Measurements from ENCODE around the gene R3HCC1L. TPM values are rescaled to one million over a fixed set of nuclear protein-coding genes. Genes with fewer than 3 reads are reported as not detected.

R3HCC1L gene
- polyA plus RNA-seq, 3 donors from 2014 or later: 0.22 to 13.9 (median 8.1) TPM

DNA sequence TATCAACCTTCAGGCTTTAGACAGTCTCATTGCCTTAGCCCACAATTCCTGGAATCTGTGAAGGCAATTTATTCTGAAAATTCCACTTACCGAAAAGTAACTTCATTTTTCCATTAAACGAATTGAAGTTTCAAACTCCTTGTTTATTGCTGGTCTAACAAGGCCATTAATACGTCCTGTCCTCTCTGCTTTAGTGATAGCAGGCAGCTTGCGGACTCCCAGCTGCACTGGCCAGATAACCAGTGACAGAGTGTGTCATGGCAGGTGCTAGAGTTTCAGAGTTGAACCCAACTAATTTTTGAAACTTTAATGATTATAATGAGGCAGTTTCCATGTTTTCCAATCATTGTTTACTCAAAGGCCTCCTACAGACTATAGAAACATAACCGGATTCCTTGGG is 102.4 kb downstream of the R3HCC1L start:
- no peak overlapping the region for H3K27ac Mint-ChIP-seq
- H3K27me3 Mint-ChIP-seq (ENCODE audit: low read depth in 3 of 3): no peaks in the 10 kb centered on the region
- DNase-seq: no peak
- H3K4me3 Mint-ChIP-seq: no peak overlapping the region
- H3K36me3 Mint-ChIP-seq: peaks cover 20 to 37% (median 21%) of the 10 kb centered on the region in 3 donors
- peaks cover 0 to 20% of the 10 kb centered on the region in 2 donors for H3K4me1 Mint-ChIP-seq
- H3K9me3 Mint-ChIP-seq: no peaks in the 10 kb centered on the region

DNA sequence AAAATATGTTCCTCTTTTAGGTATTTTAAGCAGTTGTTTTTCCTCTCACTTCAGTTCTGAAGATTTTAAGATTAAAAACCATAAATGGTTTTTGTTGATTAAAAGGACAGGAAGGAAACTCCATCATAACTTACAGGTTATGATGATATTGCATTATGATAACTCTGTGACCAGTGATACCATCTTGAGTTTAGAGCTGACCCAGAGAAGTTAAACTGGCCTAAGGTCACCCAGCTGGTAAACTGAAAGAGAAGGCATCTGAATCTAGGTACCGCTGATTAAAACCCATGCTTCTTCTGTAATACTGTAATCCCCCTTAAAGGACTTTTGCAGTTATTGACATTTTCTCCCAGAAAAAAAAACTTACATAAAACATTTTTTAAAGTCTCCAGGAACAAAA is 103.9 kb downstream of the R3HCC1L start:
- Mint-ChIP-seq H3K4me1 (peaks cover 0 to 7% of the 10 kb centered on the region in 2 donors), H3K27ac (peak overlapping the region in 1 of 6 donors; percentile 9), H3K9me3 (no peaks in the 10 kb centered on the region), H3K4me3 (no peak overlapping the region), H3K36me3 (peaks cover 22 to 43% (median 22%) of the 10 kb centered on the region in 3 donors), H3K27me3 (ENCODE audit: low read depth in 3 of 3) (no peaks in the 10 kb centered on the region)
- no peak for DNase-seq

DNA sequence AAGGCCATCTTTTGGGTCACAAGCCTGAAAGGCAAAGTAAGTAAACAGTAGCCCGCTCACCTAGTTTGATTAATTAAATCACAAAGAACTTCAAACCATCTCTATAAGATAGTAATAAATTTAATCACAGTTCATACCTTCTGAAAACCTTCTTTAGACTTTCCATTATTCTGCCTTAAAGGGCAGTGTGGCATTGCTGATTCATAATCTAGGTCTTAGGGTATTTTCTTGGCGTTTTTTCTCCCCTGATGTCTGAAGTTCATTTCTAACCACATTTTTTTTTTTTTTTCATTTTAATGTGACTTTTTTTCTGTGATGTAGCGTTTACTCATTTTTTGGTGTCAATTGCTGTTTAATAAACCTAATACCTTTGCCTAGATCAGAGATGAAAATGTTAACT is 106.1 kb downstream of the R3HCC1L start:
- Mint-ChIP-seq H3K27ac (no peak overlapping the region), H3K4me3 (no peak overlapping the region), H3K27me3 (ENCODE audit: low read depth in 3 of 3) (peaks cover 0 to 2% (median 0%) of the 10 kb centered on the region in 3 donors), H3K4me1 (peaks cover 0 to 7% of the 10 kb centered on the region in 2 donors), H3K36me3 (peaks cover 26 to 41% (median 28%) of the 10 kb centered on the region in 3 donors), H3K9me3 (no peaks in the 10 kb centered on the region)
- DNase-seq: no peak

DNA sequence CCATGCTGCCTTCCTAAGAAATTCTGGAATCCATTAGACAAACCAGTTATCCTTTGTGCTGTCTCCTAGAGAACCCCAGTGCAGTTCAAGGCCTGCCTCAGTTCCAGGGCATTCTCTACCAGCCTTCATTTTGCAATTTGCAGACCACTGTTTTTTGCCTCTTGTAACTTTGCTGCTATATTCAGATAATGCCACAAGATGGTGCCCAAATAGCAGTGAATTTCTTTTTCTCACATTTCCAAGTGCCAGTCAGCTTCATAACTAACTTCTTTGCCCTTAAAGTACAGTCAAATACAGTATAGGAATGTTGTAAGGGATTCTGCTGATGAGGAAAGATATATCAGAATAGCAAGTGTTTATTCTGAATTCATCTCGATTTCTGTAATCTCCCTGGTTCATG is 108.4 kb downstream of the R3HCC1L start:
- Mint-ChIP-seq H3K27me3 (ENCODE audit: low read depth in 3 of 3) (peaks cover 0 to 2% (median 2%) of the 10 kb centered on the region in 3 donors), H3K9me3 (no peaks in the 10 kb centered on the region), H3K4me1 (peaks cover 0 to 7% of the 10 kb centered on the region in 2 donors), H3K4me3 (no peak overlapping the region), H3K27ac (peak overlapping the region in 1 of 6 donors; percentile 3), H3K36me3 (peaks cover 25 to 31% (median 31%) of the 10 kb centered on the region in 3 donors)
- no peak for DNase-seq

DNA sequence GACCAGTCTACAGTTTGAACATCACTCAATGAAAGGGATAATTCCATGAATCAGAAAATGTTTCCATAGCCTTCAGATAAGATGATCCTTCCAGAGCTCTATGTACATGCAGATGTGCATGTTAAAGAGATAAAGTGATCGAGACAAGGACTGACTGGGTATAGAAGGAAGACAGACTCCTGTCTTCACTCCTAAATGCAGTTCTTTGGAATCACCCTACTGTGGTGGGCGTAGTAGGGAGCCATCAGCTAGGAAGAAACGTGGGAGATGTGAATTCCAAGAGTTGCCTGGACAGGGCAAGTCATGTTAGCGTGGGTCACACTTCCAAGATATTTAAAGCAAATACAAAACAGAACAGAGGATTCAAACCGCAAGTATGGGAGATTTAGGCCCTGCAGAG is 109.7 kb downstream of the R3HCC1L start:
- Mint-ChIP-seq H3K27ac (peak overlapping the region in 2 of 6 donors; percentile 15 to 78), H3K9me3 (no peaks in the 10 kb centered on the region), H3K4me1 (no peaks in the 10 kb centered on the region), H3K27me3 (ENCODE audit: low read depth in 3 of 3) (peaks cover 0 to 2% (median 2%) of the 10 kb centered on the region in 3 donors), H3K4me3 (no peak overlapping the region), H3K36me3 (peaks cover 29 to 36% (median 35%) of the 10 kb centered on the region in 3 donors)
- DNase-seq: no peak

DNA sequence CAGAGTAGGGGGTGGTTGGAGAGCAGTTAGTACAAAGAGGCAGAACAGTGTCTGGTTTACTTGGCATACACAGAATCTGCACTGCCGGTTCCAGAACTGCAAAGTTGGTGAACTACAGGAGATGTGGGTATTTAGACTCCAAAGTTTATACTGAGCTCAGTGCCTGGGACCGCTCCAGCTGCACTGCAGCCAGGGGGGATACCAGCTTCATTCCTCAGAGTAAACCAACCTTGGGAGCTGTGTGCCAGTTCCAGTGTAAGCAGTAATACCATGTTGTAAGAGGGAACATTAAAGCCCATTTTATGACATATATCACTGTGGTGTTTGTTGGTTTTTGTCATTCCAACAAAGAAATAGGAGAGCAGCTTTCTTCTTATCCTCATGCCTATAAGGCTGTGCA is 110.1 kb downstream of the R3HCC1L start:
- Mint-ChIP-seq H3K36me3 (peaks cover 29 to 41% (median 40%) of the 10 kb centered on the region in 3 donors), H3K4me3 (no peak overlapping the region), H3K27ac (peak overlapping the region in 1 of 6 donors; percentile 78), H3K9me3 (no peaks in the 10 kb centered on the region), H3K4me1 (no peaks in the 10 kb centered on the region), H3K27me3 (ENCODE audit: low read depth in 3 of 3) (peaks cover 0 to 2% (median 2%) of the 10 kb centered on the region in 3 donors)
- no peak for DNase-seq

DNA sequence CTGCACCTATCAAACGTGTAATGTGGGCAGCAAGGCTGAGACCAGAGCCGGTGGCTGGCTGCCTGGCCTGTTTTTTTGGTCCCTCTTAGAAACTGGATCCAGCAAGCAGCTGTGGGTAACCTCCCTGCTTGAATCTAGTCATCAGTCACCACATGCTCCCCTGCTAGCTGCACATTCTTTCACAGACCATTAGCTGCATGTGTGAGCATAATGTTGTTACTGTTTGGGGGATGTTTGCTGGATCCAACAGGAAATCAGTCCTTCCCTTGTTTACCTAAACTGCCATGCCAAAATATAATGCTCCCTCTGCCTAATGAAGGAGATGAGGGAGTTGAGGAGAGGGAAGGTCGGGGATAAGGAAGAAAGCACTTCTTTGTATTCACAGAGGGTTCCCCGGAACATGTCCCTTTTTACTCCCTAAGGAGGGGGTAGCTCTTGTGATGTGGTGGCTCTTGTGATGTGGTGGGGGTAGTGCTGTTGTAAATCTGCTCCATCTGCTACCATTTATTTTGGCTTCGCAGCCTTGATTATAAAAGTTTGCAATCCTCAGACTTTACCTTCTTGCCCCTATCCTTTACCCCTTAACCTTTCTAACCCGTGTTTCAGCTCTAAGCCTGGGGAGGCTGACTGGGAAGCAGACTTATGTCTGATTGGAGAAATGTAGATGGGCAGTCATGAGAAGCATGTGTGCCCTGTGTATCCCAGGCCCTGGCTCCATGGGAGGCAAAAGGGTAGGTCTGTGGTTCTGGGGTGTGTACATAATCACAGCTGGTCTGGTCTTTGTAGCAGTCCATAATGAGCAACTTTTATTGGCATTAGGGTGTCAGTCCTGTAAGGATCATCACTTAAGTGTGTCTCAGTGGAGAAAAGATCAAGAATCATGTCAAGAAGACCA is 112.7 kb downstream of the R3HCC1L start:
- no peak overlapping the region for H3K4me3 Mint-ChIP-seq
- peaks cover 25 to 47% (median 41%) of the 10 kb centered on the region in 3 donors for H3K36me3 Mint-ChIP-seq
- H3K9me3 Mint-ChIP-seq: no peaks in the 10 kb centered on the region
- no peak for DNase-seq
- peak overlapping the region in 2 of 6 donors; percentile 25 to 58 for H3K27ac Mint-ChIP-seq
- no peaks in the 10 kb centered on the region for H3K4me1 Mint-ChIP-seq
- H3K27me3 Mint-ChIP-seq (ENCODE audit: low read depth in 3 of 3): peaks cover 0 to 2% (median 2%) of the 10 kb centered on the region in 3 donors

DNA sequence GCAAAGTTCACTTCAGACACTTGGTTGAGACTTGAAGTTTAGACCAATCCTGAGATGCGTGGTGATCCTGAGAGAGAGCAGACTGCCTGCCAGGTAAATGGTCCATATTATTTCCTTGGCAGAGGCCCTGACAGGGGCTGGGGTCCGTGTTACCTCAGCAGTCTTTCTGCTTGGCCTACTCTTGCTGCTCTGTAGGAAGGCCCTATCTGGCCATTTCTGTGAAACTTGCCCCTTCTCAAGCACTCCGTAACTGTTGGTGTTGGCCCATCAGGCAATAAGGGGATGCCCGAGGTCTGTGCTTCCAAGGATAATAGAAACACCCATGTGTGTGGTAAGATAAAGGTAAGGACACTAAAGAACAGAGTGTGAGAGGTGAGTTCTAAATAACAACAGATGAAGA is 113.6 kb downstream of the R3HCC1L start:
- Mint-ChIP-seq H3K4me1 (no peaks in the 10 kb centered on the region), H3K4me3 (no peak overlapping the region), H3K27ac (peak overlapping the region in 2 of 6 donors; percentile 5 to 58), H3K9me3 (no peaks in the 10 kb centered on the region), H3K27me3 (ENCODE audit: low read depth in 3 of 3) (peaks cover 0 to 2% (median 2%) of the 10 kb centered on the region in 3 donors), H3K36me3 (peaks cover 19 to 42% (median 35%) of the 10 kb centered on the region in 3 donors)
- no peak for DNase-seq

DNA sequence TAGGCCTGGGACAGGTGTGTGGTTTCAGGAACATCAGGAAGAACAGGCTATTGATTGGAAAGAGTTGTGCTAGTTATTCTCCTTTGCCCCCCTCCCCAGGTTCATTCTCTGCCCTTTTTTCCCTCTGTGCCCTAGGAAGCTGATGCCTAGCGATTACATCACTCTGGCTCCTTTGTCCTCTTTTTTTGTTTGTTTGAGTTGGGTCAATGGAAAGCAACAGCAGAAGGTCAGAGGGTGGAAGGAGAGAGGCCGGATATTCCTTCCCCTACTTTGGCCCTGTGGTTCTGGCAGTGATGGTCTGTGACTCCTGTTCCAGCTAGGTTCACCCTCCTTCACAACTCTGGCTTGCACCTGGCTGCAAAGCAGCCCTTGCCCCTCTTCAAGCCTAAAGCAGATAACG is 114.7 kb downstream of the R3HCC1L start:
- no peak for DNase-seq
- no peak overlapping the region for H3K27ac Mint-ChIP-seq
- H3K9me3 Mint-ChIP-seq: no peaks in the 10 kb centered on the region
- peaks cover 0 to 2% (median 2%) of the 10 kb centered on the region in 3 donors for H3K27me3 Mint-ChIP-seq (ENCODE audit: low read depth in 3 of 3)
- H3K36me3 Mint-ChIP-seq: peaks cover 18 to 37% (median 31%) of the 10 kb centered on the region in 3 donors
- peaks cover under 1 to 5% of the 10 kb centered on the region in 2 donors for H3K4me1 Mint-ChIP-seq
- H3K4me3 Mint-ChIP-seq: no peak overlapping the region

DNA sequence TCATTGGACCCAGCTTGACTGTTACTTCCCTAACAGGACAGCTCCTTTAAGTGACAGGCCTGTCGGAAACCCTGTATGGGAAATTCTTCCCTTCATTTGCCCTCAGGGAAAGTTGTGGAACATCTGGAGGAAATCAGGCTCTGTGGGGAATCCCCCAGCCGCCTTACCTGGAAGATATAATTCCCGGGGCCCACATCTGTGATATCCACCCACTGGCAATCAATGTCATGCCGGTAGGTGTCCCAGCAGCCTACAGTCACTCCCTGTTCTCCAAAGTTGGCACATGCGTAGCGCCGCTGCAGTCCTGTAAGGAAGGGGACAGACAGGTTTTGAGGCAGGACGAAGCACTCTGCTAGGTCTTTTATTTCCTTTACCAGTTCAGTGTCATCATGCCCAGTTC is 116.9 kb downstream of the R3HCC1L start:
- DNase-seq: no peak
- Mint-ChIP-seq H3K27ac (peak overlapping the region in 2 of 6 donors; percentile 38 to 41), H3K4me1 (peaks cover 8 to 17% of the 10 kb centered on the region in 2 donors), H3K9me3 (no peaks in the 10 kb centered on the region), H3K36me3 (peaks cover 10 to 34% (median 24%) of the 10 kb centered on the region in 3 donors), H3K27me3 (ENCODE audit: low read depth in 3 of 3) (no peaks in the 10 kb centered on the region), H3K4me3 (no peak overlapping the region)

DNA sequence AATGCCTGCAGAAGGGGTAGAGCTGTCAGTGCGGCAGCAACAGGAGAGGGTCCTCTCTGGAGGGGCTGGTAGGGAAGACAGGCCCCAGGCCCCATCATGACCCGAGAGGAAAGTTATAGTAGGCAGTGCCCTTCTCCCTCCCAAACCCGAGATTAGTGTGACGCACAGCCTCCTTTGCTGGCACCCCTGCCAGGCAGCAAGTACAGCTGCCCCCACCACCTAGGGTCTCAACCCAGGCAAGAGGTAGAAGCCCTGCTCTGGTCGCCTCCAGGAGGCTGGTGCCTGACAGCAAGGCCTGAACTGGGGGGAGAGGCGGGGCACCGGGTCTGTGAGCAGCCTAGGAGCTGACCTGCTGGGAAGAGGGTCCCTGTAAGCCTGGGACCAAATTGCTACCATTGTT is 118.0 kb downstream of the R3HCC1L start:
- Mint-ChIP-seq H3K36me3 (peaks cover 7 to 33% (median 21%) of the 10 kb centered on the region in 3 donors), H3K27me3 (ENCODE audit: low read depth in 3 of 3) (no peaks in the 10 kb centered on the region), H3K4me3 (no peak overlapping the region), H3K27ac (no peak overlapping the region), H3K9me3 (no peaks in the 10 kb centered on the region), H3K4me1 (peaks cover 8 to 19% of the 10 kb centered on the region in 2 donors)
- no peak for DNase-seq

DNA sequence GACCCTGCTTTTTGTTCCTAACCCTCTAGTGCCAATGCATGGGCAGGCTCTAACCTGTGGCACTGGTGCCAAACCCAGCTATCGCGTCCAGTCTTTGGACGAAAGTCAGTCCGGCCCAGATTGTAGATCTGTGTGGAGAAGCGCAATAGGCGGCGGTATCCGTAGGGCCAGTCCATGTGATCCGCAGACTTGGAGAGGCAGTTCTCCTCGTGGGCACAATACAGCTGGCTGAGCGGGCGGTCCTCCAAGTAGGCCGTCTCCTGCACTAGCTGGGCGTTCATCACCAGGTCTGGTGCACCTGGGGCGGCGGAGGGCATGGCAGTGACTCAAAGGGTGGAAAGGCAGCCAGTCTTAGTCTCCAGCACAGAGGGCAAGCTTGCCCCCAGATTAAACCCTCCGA is 119.0 kb downstream of the R3HCC1L start:
- Mint-ChIP-seq H3K4me1 (peaks cover 8 to 19% of the 10 kb centered on the region in 2 donors), H3K36me3 (peaks cover 0 to 27% (median 15%) of the 10 kb centered on the region in 3 donors), H3K27ac (peak overlapping the region in 1 of 6 donors; percentile 37), H3K9me3 (no peaks in the 10 kb centered on the region), H3K27me3 (ENCODE audit: low read depth in 3 of 3) (no peaks in the 10 kb centered on the region), H3K4me3 (no peak overlapping the region)
- DNase-seq: no peak

DNA sequence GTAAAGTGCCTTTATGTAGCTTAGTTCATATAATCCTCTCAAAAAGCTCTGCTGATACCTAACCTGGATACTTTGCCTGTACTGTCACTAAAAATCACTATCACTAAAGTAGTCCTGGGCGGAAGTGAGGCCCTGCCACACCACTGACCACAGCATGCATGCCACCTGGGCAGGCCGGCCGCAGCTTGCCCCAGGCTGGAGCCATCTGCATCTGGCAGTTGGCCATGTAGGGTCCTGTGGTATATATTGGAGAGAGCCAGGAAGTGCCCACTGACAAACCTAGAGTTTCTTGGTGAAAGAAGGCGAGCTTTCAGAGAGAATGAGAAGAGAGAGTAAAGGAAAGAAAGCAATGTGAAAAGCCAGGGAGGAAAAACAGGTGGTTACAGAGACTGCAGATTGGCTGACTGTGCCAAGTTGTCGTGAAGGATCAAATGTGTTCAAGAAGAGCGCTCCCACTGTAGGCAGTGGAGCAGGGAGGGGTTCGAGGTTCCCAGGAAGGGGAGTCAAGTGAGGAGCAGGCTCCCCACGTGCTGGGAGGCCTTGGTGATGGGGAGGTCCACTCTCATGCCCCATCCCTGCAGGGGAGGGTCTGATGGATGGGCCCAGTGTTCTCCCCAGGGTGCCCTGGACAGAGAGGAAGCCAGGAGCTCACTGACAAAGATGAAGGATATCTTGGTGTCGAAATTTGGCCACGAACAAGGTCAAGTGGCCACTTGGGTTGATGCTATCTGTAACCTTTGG is 119.9 kb downstream of the R3HCC1L start:
- H3K27me3 Mint-ChIP-seq (ENCODE audit: low read depth in 3 of 3): no peaks in the 10 kb centered on the region
- peak overlapping the region in 4 of 6 donors; percentile 32 to 88 (median 64) for H3K27ac Mint-ChIP-seq
- H3K36me3 Mint-ChIP-seq: peaks cover 0 to 21% (median 11%) of the 10 kb centered on the region in 3 donors

More for the DNA sequence above, 119.9 kb downstream of the R3HCC1L start:
- DNase-seq: no peak
- Mint-ChIP-seq H3K4me3 (peak overlapping the region in 2 of 5 donors; percentile 1 to 21), H3K9me3 (no peaks in the 10 kb centered on the region), H3K4me1 (peaks cover 11 to 19% of the 10 kb centered on the region in 2 donors)

Measured in immature natural killer cell (primary cell).